Measurements from ENCODE around the gene CADM3. TPM values are rescaled to one million over a fixed set of nuclear protein-coding genes. Genes with fewer than 3 reads are reported as not detected.

CADM3 gene
- total and polyA plus RNA-seq, 9 of the 15 experiments (the other 6 are each of a cell fraction or from before 2014, with no cell fraction given) = 0.04 TPM; not detected in 8

- TF ChIP-seq ILF3 (IDR thresholded peaks at IDR 0.05; ENCODE audit: borderline replicate concordance) (no peak), PPARD (CRISPR knock-in tag; IDR thresholded peaks at IDR 0.05) (no peak), ZBTB1 (CRISPR knock-in tag; IDR thresholded peaks at IDR 0.05; ENCODE audit: borderline replicate concordance, low read depth) (peak; percentile 79), CHD4 (IDR thresholded peaks at IDR 0.05; ENCODE audit: insufficient read depth, insufficient replicate concordance, low read depth, low read length, poor library complexity, severe bottlenecking) (no peak), KHSRP (IDR thresholded peaks at IDR 0.05) (no peak), POLR3G (IDR thresholded peaks at IDR 0.05; ENCODE audit: extremely low read depth, insufficient read length, insufficient replicate concordance) (no peak), BRCA1 (IDR thresholded peaks at IDR 0.05) (no peak), BRCA1 (CRISPR knock-in tag; IDR thresholded peaks at IDR 0.05) (no peak), RFX7 (CRISPR knock-in tag; IDR thresholded peaks at IDR 0.05) (no peak), TFAM (CRISPR knock-in tag; conservative IDR thresholded peaks at IDR 0.05) (no peak), CC2D1A (IDR thresholded peaks at IDR 0.05) (no peak), PHTF2 (CRISPR knock-in tag; IDR thresholded peaks at IDR 0.05) (no peak), CBX5 (IDR thresholded peaks at IDR 0.05; ENCODE audit: borderline replicate concordance, low read depth) (no peak), ZNF324 (CRISPR knock-in tag; IDR thresholded peaks at IDR 0.05) (no peak), ZBTB11 (CRISPR knock-in tag; IDR thresholded peaks at IDR 0.05) (peak in 1 of 3 experiments; percentile 75; a peak in 2 of 6 replicates), ZNF778 (CRISPR knock-in tag; IDR thresholded peaks at IDR 0.05) (no peak), MAZ (CRISPR knock-in tag; conservative IDR thresholded peaks at IDR 0.05 in 1 of 2, IDR thresholded peaks at IDR 0.05 in 1 of 2) (peak; percentile 39 to 98; a peak in 2 of 4 replicates), ZNF764 (CRISPR knock-in tag; IDR thresholded peaks at IDR 0.05; ENCODE audit: low read depth) (no peak), NRF1 (conservative IDR thresholded peaks at IDR 0.05 in 1 of 2, IDR thresholded peaks at IDR 0.05 in 1 of 2) (no peak), SMAD1 (IDR thresholded peaks at IDR 0.05; ENCODE audit: low read depth, low read length, partially characterized antibody) (no peak), ZNF165 (CRISPR knock-in tag; IDR thresholded peaks at IDR 0.05; ENCODE audit: borderline replicate concordance) (0 out of 2 replicates have a peak, but pooled peaks have one; percentile 61), RBM22 (IDR thresholded peaks at IDR 0.05; ENCODE audit: low read depth, low read length, poor library complexity, severe bottlenecking) (no peak), RNF2 (IDR thresholded peaks at IDR 0.05) (no peak)
- TF ChIP-seq, protein P1, sequence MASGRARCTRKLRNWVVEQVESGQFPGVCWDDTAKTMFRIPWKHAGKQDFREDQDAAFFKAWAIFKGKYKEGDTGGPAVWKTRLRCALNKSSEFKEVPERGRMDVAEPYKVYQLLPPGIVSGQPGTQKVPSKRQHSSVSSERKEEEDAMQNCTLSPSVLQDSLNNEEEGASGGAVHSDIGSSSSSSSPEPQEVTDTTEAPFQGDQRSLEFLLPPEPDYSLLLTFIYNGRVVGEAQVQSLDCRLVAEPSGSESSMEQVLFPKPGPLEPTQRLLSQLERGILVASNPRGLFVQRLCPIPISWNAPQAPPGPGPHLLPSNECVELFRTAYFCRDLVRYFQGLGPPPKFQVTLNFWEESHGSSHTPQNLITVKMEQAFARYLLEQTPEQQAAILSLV (tag; IDR thresholded peaks at IDR 0.05) = no peak
- TF ChIP-seq, protein P2, sequence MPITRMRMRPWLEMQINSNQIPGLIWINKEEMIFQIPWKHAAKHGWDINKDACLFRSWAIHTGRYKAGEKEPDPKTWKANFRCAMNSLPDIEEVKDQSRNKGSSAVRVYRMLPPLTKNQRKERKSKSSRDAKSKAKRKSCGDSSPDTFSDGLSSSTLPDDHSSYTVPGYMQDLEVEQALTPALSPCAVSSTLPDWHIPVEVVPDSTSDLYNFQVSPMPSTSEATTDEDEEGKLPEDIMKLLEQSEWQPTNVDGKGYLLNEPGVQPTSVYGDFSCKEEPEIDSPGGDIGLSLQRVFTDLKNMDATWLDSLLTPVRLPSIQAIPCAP (CRISPR knock-in tag; IDR thresholded peaks at IDR 0.05; ENCODE audit: borderline replicate concordance) = peak; percentile 87; the same call in 1 of the 2 replicates
Observed at GRCh38 chr1:159177272-159177907, 6.0 kb downstream of the CADM3 start (continued).
